Testis (tissue), 2 donors: ENCODE measurements around the gene ANAPC15.

Experiments
- POLR2A ChIP-seq: fragments of 450-650 bp; IDR thresholded peaks from one replicate; pipeline ENCODE4 v1.6.1; 2017; ENCODE audit warnings: antibody characterized with exemption, mild to moderate bottlenecking, moderate library complexity
- TF ChIP-seq, protein P1 (sequence below), 3 experiments: fragments of 450-650 bp in 2 of 3; fragments of 200-600 bp in 1 of 3; sonication (generic) in 1 of 3; IDR thresholded peaks; one replicate each; pipeline ENCODE4 v1.5.1; 2016 to 2019; ENCODE audit warnings: antibody characterized with exemption in 3 of 3, mild to moderate bottlenecking in 2 of 3, moderate library complexity in 1 of 3

DNA sequence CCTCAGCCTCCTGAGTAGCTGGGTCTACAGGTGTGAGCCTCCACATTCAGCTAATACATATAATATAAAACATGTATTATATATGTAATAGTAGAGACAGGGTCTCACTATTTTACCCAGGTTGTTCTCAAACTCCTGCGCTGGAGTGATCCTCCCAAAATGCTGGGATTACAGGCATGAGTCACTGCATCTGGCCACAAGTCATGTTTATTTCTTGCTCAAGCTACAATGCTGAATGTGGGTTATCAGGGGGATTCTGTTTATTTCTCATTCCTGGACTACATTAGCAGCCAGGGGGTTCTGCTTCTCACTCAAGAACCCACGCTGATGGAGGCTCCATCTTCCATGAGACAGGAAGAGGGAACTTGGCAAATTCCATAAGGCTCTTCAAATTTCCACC lies 47.8 kb upstream of the ANAPC15 start:
- TF ChIP-seq, protein P1, sequence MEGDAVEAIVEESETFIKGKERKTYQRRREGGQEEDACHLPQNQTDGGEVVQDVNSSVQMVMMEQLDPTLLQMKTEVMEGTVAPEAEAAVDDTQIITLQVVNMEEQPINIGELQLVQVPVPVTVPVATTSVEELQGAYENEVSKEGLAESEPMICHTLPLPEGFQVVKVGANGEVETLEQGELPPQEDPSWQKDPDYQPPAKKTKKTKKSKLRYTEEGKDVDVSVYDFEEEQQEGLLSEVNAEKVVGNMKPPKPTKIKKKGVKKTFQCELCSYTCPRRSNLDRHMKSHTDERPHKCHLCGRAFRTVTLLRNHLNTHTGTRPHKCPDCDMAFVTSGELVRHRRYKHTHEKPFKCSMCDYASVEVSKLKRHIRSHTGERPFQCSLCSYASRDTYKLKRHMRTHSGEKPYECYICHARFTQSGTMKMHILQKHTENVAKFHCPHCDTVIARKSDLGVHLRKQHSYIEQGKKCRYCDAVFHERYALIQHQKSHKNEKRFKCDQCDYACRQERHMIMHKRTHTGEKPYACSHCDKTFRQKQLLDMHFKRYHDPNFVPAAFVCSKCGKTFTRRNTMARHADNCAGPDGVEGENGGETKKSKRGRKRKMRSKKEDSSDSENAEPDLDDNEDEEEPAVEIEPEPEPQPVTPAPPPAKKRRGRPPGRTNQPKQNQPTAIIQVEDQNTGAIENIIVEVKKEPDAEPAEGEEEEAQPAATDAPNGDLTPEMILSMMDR (IDR thresholded peaks at IDR 0.05) = no peak
- TF ChIP-seq POLR2A = no peak
